ENCODE results near the gene ZGPAT. TPM values are rescaled to one million over a fixed set of nuclear protein-coding genes. Genes with fewer than 3 reads are reported as not detected.

Gene ZGPAT
- total RNA-seq, 1 experiment from 2014 or later: 37.9 TPM

DNA sequence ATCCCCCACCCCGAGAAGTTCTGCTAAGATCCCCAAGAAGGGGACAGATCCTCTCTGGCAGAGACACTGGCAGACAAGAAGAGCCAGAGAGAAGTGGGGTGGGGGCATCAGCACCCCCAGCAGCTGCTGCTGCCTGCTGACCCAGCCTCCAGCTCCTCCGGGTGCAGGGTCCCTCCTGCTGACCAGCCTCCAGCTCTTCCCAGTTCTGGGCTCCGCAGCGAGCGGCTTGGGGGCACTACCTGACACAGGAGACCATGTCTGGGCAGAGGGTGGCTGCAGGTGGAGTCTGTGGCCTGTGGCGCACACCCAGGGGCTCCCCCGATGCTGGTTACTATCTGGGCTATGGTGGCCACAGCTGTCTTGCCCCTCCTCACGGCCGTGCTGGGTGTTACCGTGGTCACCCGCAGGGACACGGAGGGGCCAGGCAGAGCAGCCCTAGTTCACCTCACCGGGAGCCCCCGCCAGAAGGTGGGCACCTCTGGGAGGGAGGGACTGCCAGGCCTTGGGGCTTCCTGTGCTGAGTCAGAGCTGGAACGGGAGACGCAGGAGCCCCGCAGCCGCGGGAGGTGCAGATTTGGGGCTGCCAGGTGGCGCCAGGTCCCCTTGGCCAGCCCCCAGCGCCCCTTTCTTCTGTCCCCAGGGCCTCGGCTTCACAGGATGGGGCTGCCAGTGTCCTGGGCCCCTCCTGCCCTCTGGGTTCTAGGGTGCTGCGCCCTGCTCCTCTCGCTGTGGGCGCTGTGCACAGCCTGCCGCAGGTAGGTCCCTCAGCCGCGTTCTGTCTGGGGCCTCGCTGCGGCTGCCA lies 29.3 kb downstream of the ZGPAT start:
- CTCF ChIA-PET: no interaction called here
- H3K36me3 ChIP-seq (ENCODE audit: low read depth, low read length): peaks cover 4% of the 10 kb centered on the region
- no peak overlapping the region for H2AFZ ChIP-seq (ENCODE audit: low read length)
- ATAC-seq (no peak), DNase-seq (no peak)
- intact Hi-C loops (cut with micrococcal nuclease): no loop called here
- no peak overlapping the region for H3K4me2 ChIP-seq (ENCODE audit: low read length)
- no peaks in the 10 kb centered on the region for H4K20me1 ChIP-seq (ENCODE audit: low read length)
- peaks cover 12% of the 10 kb centered on the region for H3K4me1 ChIP-seq (ENCODE audit: insufficient read depth, low read length)
- H3K9me3 ChIP-seq (ENCODE audit: low read length): no peaks in the 10 kb centered on the region
- H3K79me2 ChIP-seq (ENCODE audit: low read length): peaks cover 18% of the 10 kb centered on the region
- POLR2A ChIA-PET (ENCODE audit: unreplicated experiment): interaction anchor here (0.6 kb wide), 1 partner anchor 29 kb away, joined by 5 read pairs; the partner anchor contains the start of genes ARFRP1 and ZGPAT
- TF ChIP-seq, protein P1, sequence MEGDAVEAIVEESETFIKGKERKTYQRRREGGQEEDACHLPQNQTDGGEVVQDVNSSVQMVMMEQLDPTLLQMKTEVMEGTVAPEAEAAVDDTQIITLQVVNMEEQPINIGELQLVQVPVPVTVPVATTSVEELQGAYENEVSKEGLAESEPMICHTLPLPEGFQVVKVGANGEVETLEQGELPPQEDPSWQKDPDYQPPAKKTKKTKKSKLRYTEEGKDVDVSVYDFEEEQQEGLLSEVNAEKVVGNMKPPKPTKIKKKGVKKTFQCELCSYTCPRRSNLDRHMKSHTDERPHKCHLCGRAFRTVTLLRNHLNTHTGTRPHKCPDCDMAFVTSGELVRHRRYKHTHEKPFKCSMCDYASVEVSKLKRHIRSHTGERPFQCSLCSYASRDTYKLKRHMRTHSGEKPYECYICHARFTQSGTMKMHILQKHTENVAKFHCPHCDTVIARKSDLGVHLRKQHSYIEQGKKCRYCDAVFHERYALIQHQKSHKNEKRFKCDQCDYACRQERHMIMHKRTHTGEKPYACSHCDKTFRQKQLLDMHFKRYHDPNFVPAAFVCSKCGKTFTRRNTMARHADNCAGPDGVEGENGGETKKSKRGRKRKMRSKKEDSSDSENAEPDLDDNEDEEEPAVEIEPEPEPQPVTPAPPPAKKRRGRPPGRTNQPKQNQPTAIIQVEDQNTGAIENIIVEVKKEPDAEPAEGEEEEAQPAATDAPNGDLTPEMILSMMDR (conservative IDR thresholded peaks at IDR 0.05; ENCODE audit: low read depth, low read length): no peak
- H3K4me3 ChIP-seq (ENCODE audit: low read length): no peak overlapping the region
- no peaks in the 10 kb centered on the region for H3K9me2 ChIP-seq (replicated peaks; ENCODE audit: low read length)
- H3K27ac ChIP-seq (ENCODE audit: low read length): no peak overlapping the region
- no peaks in the 10 kb centered on the region for H3F3A ChIP-seq (ENCODE audit: low read length, unreplicated experiment)
- BruUV-seq (replicated peaks): no TSS peak
- no peak overlapping the region for H3K9ac ChIP-seq (ENCODE audit: low read length)
- no peaks in the 10 kb centered on the region for H3K27me3 ChIP-seq (ENCODE audit: low read length)

DNA sequence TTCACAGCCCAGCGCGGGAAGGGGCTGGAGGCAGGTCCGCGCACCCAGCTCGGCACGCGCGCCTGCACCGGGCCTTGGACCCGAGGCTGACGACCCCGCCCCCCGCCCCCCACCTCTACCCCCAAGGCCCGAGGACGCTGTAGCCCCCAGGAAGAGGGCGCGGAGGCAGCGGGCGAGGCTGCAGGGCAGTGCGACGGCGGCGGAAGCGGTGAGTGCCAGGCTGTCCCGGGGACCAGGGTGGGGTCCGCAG lies 29.8 kb downstream of the ZGPAT start:
- H3K4me1 ChIP-seq (ENCODE audit: insufficient read depth, low read length): peaks cover 12% of the 10 kb centered on the region
- ATAC-seq (no peak), DNase-seq (no peak)
- H3K9me2 ChIP-seq (replicated peaks; ENCODE audit: low read length): no peaks in the 10 kb centered on the region
- H3K9me3 ChIP-seq (ENCODE audit: low read length): no peaks in the 10 kb centered on the region
- ChIA-PET CTCF (no interaction called here), POLR2A (ENCODE audit: unreplicated experiment) (interaction anchor here (0.6 kb wide), 1 partner anchor 39 kb away, joined by 4 read pairs; no protein-coding TSS in a partner anchor)
- TF ChIP-seq, protein P1 (conservative IDR thresholded peaks at IDR 0.05; ENCODE audit: low read depth, low read length): no peak
- H3K9ac ChIP-seq (ENCODE audit: low read length): no peak overlapping the region
- H3K27ac ChIP-seq (ENCODE audit: low read length): no peak overlapping the region
- H3K27me3 ChIP-seq (ENCODE audit: low read length): no peaks in the 10 kb centered on the region
- H2AFZ ChIP-seq (ENCODE audit: low read length): no peak overlapping the region
- peaks cover 18% of the 10 kb centered on the region for H3K79me2 ChIP-seq (ENCODE audit: low read length)
- BruUV-seq (replicated peaks): no TSS peak
- H3K36me3 ChIP-seq (ENCODE audit: low read depth, low read length): peaks cover 9% of the 10 kb centered on the region
- no peak overlapping the region for H3K4me2 ChIP-seq (ENCODE audit: low read length)
- no peak overlapping the region for H3K4me3 ChIP-seq (ENCODE audit: low read length)
- intact Hi-C loops (cut with micrococcal nuclease): no loop called here
- no peaks in the 10 kb centered on the region for H3F3A ChIP-seq (ENCODE audit: low read length, unreplicated experiment)
- no peaks in the 10 kb centered on the region for H4K20me1 ChIP-seq (ENCODE audit: low read length)

DNA sequence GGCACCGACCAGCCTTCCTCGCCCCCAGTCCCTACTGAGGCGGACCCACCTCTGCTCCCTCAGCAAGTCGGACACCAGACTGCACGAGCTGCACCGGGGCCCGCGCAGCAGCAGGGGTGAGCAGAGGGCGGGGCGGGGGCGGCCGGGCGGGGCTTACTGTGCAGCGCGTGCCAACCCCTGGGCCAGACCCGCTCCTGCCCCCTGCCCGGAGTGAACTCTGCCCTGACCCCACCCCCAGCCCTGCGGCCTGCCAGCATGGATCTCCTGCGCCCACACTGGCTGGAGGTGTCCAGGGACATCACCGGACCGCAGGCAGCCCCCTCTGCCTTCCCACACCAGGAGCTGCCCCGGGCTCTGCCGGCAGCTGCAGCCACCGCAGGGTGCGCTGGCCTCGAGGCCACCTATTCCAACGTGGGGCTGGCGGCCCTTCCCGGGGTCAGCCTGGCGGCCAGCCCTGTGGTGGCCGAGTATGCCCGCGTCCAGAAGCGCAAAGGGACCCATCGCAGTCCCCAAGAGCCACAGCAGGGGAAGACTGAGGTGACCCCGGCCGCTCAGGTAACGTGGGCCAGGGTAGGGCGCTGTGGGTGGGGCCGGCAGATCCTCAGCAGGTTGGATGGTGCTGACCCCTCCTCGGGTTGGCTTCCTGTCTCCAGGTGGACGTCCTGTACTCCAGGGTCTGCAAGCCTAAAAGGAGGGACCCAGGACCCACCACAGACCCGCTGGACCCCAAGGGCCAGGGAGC lies 30.3 kb downstream of the ZGPAT start:
- no peak overlapping the region for H3K9ac ChIP-seq (ENCODE audit: low read length)
- H3F3A ChIP-seq (ENCODE audit: low read length, unreplicated experiment): no peaks in the 10 kb centered on the region
- BruUV-seq (replicated peaks): no TSS peak
- H3K27ac ChIP-seq (ENCODE audit: low read length): no peak overlapping the region
- TF ChIP-seq, protein P1 (conservative IDR thresholded peaks at IDR 0.05; ENCODE audit: low read depth, low read length): no peak
- no peak for TF ChIP-seq EZH2phosphoT487 (IDR thresholded peaks at IDR 0.05; ENCODE audit: borderline replicate concordance, low read length)
- TF ChIP-seq EZH2 (IDR thresholded peaks at IDR 0.05; ENCODE audit: low read length, unreplicated experiment): no peak
- no peak for ATAC-seq
- H3K36me3 ChIP-seq (ENCODE audit: low read depth, low read length): peaks cover 12% of the 10 kb centered on the region
- H3K4me1 ChIP-seq (ENCODE audit: insufficient read depth, low read length): peaks cover 12% of the 10 kb centered on the region
- no peak overlapping the region for H2AFZ ChIP-seq (ENCODE audit: low read length)
- no peaks in the 10 kb centered on the region for H4K20me1 ChIP-seq (ENCODE audit: low read length)
- no peak overlapping the region for H3K4me2 ChIP-seq (ENCODE audit: low read length)
- H3K27me3 ChIP-seq (ENCODE audit: low read length): no peaks in the 10 kb centered on the region
- no peak overlapping the region for H3K4me3 ChIP-seq (ENCODE audit: low read length)
- no peaks in the 10 kb centered on the region for H3K9me3 ChIP-seq (ENCODE audit: low read length)
- intact Hi-C loops (cut with micrococcal nuclease): no loop called here
- ChIA-PET POLR2A (ENCODE audit: unreplicated experiment) (interaction anchor here (0.6 kb wide), 2 partner anchors 39 to 164 kb away, joined by 4 to 10 read pairs; partner anchors contain the start of gene HELZ2), CTCF (no interaction called here)
- H3K79me2 ChIP-seq (ENCODE audit: low read length): peaks cover 14% of the 10 kb centered on the region
- no peaks in the 10 kb centered on the region for H3K9me2 ChIP-seq (replicated peaks; ENCODE audit: low read length)
- DNase-seq: no peak
